Measurements from ENCODE around the gene DUSP15.
"Not testable (repeated sequence)": the region's sequence is repeated elsewhere in the genome, so short reads cannot be mapped to it uniquely, and the experiment has no call there.

Gene DUSP15

DNA sequence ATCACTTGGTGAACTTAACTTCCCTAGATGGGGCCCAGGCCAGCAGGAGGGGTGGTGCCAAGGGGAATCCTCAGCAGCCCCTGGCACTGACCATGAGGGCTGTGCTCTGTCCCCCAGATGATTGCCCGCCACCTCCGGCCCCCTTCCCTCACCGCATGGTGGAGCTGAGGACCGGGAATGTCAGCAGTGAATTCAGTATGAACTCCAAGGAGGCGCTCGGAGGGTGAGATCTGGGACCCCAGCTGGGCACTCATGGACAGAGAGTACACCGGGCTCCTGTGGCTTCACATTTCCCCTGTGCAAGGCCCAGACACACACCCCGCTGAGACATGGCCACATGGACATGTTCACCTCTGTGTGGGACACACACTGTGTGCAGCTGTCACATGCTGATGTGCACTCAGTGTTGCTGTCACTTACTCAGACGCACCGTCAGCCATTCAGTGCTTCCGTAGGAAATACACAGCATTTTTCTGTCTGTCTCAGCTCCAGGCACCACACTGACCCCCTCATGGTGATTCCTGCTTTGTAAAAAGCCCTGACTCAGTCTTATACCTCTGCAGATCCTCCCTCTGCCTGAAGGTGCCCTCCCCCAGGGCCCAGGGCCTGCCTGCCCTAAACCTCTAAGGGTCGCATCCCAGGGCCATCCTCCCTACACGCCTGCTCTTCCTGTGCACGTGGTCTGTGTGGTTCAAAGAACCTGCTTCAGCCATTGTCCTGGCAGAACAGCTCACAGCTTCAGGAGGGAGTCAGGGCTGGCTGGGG is 46.8 kb downstream of the DUSP15 start:
- DNase-seq (ENCODE audit: low read depth in 2 of 2, low spot score in 1 of 2) = no peak

GRCh38 chr20:31822421-31823330 is 47.7 kb downstream of the DUSP15 start:
- peak; percentile 42 to 64 for DNase-seq (ENCODE audit: low read depth in 2 of 2, low spot score in 1 of 2)

DNA sequence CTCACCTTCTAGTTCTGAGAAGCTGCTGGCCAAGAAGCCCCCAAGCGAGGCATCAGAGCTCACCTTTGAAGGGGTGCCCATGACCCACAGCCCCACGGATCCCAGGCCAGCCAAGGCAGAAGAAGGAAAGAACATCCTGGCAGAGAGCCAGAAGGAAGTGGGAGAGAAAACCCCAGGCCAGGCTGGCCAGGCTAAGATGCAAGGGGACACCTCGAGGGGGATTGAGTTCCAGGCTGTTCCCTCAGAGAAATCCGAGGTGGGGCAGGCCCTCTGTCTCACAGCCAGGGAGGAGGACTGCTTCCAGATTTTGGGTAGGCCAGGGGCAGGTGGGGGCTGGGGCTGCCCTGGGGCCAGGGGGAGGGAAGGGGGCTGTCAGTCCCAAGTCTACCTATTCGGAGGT is 48.9 kb downstream of the DUSP15 start:
- DNase-seq (ENCODE audit: low read depth in 2 of 2, low spot score in 1 of 2) = no peak

DNA sequence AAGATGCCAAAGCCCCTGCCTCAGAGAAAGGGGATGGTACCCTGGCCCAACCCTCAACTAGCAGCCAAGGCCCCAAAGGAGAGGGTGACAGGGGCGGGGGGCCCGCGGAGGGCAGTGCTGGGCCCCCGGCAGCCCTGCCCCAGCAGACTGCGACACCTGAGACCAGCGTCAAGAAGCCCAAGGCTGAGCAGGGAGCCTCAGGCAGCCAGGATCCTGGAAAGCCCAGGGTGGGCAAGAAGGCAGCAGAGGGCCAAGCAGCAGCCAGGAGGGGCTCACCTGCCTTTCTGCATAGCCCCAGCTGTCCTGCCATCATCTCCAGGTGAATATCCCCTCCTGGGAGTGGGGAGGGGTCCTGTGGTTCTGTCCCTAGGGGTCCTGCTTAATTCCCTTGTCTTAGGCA is 50.1 kb downstream of the DUSP15 start:
- no peak for DNase-seq (ENCODE audit: low read depth in 2 of 2, low spot score in 1 of 2)

- no peak for DNase-seq (ENCODE audit: low read depth in 2 of 2, low spot score in 1 of 2)
These were observed 51.1 kb downstream of the DUSP15 start, which contains the start of gene MYLK2 for GRCh38 chr20:31819083-31819784. MYLK2 (plus strand) TSS chr20:31819356; CDS start chr20:31819581, 225 bp downstream.

- no peak for DNase-seq (ENCODE audit: low read depth in 2 of 2, low spot score in 1 of 2)
These were observed 51.9 kb downstream of the DUSP15 start for GRCh38 chr20:31818376-31818908.

DNA sequence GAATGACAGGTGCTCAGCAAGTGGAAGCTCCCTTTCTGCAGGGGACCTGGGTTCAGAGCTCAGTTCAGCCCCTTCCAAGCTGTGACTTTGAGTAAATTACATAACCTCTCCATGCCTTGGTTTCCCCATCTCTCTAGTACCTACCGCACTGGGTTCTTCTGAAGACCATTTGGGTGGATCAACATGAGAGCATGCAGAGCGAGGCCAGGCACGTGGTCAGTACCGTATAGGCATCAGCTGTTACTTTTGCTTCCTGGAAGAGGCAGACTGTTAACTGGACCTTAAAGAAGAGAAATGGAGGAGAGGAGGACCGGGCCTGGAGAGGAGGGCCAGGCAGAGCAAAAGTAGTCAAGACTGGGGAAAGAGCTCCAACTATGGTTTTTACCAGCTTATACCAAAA is 52.9 kb downstream of the DUSP15 start:
- no peak for DNase-seq (ENCODE audit: low read depth in 2 of 2, low spot score in 1 of 2)

DNA sequence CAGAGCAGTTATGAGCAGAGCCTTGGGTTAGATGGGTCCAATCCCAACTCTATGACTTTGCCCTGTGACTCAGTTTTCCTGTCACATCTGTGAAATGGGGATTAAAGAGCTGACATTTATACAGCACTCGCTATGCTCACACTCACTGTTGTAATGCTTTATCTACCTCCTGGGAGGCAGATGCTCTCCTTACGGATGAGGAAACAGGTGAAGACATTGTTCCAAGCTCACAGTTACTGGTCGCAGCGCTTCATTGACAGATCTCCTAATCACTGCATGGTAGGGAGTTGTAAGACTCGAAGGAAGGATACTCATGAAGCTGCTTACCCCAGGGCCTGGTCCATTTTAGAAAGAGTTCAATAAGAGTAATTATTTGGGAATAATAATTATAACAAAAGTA is 54.1 kb downstream of the DUSP15 start:
- DNase-seq (ENCODE audit: low read depth in 2 of 2, low spot score in 1 of 2) = no peak

DNA sequence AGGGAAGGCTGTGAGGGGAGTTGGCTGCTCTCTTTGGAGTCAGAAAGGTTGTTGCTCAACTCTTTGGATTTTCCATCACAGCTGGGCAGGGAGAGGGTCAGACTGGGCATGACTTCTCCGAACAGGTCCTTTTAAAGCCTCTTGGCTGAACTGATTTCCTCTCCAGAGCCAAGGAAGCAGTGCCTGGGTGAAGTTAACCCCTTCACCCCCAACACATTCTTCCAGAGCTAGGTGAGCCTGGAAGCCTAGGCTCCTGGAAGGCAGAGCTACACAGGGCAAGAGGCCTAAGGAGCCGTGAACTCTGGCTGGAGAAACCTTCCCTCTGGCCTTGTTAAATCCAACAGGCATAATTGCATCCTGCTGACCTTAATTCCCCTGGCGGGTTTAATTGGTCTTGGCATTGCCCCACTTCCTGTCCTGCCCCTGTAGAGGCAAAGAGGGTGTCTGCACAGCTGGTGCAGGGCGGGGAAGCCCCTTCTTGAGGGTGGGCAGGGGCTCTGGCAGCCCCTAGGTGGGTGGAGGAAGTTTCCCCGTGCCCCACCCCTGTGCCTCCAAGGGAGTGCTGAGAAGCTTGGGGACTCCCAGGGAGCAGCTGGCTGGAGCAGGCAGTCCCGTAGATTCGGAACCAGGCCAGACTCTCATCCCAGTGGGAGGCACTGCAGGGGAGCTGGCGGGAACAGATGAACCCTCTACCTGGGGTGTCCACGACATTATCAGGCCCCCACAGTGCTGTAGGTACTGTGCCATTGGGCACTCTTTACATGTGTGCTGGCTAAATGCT is 54.7 kb downstream of the DUSP15 start:
- no peak for DNase-seq (ENCODE audit: low read depth in 2 of 2, low spot score in 1 of 2)

DNA sequence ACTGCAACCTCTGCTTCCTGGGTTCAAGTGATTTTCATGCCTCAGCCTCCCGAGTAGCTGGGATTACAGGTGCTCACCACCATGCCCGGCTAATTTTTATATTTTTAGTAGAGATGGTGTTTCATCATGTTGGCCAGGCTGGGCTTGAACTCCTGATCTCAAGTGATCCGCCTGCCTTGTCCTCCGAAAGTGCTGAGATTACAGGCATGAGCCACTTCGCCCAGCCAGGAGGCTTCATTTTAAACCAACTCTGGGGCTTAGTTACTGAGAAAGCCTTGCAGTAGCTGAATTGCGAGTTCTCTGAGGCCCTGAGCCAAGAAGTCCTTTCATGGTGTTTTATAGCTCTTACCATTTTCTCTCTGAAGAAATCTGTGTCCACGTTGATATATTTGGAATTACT is 56.2 kb downstream of the DUSP15 start:
- not testable (repeated sequence) for DNase-seq (ENCODE audit: low read depth in 2 of 2, low spot score in 1 of 2)

DNA sequence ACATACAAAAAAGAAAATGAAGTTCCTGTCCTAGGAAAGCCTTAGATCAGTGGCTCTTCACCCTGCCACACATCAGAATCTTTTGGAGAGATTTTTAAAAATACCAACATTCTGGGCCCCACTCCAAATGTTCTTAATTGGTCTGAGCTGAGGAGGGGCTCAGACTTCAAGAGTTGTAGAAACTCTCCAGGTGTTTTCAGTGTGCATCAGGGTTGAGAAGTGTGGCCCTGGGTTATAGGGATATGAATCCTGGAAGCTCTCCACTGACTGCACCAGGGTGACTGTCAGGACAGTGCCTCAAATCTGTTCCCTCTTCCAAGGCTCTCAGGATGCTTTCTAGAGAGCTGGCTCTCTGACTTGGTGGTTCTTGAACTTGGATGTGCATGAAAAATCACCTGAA is 56.7 kb downstream of the DUSP15 start:
- DNase-seq (ENCODE audit: low read depth in 2 of 2, low spot score in 1 of 2) = no peak

- DNase-seq (ENCODE audit: low read depth in 2 of 2, low spot score in 1 of 2) = no peak
These were observed 58.3 kb downstream of the DUSP15 start for GRCh38 chr20:31811796-31812728.

GRCh38 chr20:31811198-31811597 is 59.1 kb downstream of the DUSP15 start:
- no peak for DNase-seq (ENCODE audit: low read depth in 2 of 2, low spot score in 1 of 2)

Data from stimulated activated CD8-positive, alpha-beta memory T cell treated with anti-CD3 and anti-CD28 coated beads, Interleukin-4, amount 100 ng/mL, for 4 hours (primary cell).